Activated CD4-positive, alpha-beta T cell treated with anti-CD3 and anti-CD28 coated beads for 4 hours (primary cell): ENCODE measurements around the gene FOXP4.
A peak's percentile ranks its signal among the peaks of the same experiment; 100 is the strongest.

Experiments used
- DNase-seq, 2 donors: peaks; one replicate each; pipeline ENCODE4 v3.0.0-alpha.2; 2020

The FOXP4 gene

DNA sequence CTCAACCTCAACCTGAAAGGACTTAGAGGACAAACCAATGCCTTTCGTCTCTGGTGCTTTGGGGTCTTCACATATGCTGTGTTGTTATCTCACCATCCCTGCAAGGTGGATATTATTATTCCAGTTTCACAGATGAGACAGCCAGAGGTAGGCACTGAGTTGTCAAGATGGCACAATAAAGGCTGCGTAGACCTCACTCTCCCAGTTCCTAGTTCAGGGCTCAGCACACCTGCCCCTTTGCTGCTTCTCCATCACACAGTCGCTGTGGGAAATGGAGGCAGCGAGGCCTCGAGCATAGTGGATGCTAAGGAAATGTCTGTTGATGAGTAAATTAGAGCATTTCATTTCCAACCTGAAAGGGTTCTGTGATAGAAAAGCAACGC is 22.0 kb downstream of the FOXP4 start:
- no peak for DNase-seq

DNA sequence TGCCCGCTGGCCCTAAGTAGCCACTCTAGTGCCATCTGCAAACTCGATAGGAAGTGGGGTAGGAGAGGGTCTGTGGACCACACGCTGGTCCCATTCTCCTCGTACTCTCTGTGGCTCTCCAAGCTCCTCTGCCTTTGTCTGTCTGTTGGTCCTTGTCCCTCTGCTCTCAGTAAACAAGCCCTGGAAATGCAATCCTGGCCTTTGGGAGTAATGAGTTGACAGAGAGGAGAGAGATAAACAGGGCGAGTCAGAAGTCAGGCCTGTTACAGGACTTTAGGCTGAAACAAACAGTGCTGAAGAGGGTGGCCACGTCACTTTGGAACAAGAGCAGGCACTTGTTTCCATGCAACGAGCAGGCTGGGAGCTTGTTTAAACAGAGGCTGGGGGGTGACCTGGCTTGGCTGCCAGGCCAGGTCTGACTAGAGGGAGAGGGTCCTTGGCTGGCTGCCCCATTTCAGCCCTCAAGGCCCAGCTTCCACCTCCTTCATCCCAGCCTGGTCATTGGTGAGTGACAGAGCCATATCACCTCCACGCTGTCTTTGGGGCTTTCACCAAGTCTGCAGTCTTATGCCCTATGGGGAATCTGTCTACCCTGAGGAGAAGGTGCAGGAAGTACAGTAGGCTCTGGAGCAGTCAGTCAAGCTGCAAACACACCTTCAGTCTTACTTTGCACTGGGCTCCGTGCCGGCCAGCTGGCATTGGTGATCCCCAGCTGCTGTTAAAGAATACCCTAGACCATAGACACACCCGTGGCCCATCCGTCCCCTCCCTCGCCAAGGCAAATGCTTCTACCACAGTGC is 22.6 kb downstream of the FOXP4 start:
- no peak for DNase-seq

DNA sequence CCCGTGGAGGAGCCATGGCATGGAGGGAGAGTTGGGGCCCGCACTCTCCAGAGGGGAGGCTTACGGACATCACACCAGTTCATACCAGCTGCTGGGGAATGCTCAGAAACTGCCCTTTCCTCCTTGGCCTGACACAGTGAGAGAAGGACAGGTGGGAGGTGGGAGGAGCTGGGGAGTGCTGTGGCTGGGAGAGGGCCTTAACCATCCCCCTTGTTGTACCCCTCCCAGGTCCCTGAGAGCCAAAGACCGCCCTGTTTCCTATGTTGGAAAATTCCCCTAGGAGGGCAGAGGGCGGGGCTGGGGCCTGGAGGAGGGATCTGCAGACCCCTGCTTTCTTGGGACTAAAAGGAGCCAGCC is 24.1 kb downstream of the FOXP4 start:
- no peak for DNase-seq

DNA sequence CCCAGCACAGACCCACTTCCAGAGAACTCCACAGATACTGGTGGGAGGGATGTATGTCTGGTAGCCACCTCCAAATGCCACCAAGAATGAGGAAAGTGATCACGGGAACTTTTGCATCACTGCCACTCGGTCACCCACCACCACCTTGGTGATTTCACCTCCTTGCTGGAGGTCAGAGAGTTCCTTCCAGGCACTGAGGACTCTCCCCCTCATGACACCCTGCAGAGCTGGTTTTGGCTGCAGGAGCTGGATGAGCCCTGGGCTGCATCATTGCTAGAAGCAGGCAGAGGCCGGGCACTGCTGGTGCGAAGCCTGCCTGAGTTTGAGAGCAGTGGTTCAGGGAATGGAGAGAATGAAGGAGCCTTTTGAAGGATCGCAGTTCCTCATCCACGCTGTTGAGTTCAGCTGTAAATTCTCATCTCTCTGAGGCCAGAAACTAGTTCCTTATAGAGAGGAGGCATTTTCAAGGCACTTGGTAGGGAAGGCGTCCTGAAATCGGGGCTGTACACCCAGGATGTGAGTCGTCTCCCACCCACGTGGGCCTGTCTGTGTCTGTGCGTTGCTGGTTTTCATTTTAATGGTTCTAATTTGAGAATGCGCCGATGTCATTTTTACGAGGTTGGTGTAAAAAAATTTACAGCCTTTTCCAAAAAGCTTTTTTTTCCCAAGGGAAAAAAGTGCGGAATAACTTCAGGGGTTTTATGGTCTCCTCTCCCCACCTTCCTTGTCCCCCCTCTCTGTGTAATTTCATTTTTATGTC is 25.0 kb downstream of the FOXP4 start:
- DNase-seq, result peak in 1 of 2 donors; percentile 31

DNA sequence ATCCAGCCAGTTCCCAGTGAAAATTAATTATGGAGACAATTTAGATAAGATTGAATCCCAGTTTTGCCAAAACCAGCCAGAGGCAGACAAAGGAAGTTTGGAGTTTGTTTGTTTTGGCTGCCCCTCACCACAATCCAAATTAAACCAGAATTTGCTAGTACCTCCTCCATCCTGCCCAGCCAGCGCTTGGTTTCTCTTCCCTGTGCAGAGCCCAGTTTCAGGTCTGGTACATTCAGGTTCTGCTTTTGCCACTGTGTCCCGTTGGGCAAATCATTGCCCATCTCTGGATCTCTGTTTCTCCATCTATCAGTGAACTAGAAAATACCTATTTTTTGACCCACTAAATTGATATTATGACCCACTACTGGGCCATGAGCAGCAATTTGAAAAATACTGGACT is 26.4 kb downstream of the FOXP4 start:
- DNase-seq, result no peak

DNA sequence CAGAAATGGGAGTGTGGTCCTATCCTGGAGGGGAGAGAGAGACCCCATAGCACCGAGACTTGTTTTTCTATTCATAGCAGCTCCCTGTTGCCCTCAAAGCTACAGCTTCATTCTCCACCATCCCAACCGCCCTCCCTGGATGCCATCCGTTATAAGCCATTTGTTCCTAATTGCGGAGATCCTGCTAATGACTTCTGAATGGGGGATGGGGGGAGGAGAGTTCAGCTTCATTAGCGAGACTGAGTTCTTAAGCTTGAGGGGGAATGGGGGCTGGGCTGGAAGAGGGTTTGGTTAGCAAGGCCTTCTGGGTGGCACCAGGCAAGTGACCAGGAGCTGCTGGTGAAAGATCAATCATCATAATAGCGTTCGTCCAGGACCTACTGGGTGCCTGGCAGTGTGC is 27.1 kb downstream of the FOXP4 start:
- DNase-seq, result no peak

DNA sequence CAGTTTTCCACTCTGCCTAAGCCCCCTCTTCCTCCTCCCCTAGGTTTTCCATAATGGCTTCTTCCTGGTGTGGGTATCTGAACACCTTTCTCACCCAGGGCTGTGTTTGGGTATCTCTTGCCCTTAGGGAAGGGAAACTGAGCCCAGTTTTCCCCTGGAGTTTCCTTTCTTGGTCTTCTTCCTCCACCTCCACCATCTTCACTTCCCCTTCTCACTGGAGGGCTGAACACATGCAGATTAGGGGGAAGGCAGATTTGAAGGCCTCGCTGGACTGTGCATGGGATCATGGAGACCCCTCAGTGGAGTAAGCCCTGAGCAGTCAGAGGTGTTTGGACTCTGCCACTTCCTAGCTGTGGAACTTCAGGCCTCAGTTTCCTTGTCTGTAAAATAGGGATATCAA is 27.8 kb downstream of the FOXP4 start:
- DNase-seq, result no peak

DNA sequence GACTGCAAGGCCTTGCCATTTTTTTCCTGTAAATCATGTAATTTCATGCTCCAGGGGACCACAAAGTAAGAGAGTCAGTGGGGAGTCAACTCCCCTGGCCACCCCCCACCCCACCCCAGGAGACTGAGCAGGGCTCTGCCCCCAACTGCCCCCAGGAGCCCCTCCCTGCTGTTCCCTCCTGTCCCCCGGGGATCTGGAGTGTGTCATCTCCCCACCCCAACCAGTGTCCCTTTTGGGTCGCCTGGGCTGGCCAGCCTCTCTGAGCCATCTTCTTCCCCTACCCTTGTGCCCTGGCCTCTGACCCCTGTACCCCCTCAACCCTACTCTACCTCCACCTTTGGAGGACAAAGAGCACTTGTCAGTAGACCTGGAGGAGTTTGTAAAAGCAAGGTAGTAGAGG is 29.4 kb downstream of the FOXP4 start:
- no peak for DNase-seq

DNA sequence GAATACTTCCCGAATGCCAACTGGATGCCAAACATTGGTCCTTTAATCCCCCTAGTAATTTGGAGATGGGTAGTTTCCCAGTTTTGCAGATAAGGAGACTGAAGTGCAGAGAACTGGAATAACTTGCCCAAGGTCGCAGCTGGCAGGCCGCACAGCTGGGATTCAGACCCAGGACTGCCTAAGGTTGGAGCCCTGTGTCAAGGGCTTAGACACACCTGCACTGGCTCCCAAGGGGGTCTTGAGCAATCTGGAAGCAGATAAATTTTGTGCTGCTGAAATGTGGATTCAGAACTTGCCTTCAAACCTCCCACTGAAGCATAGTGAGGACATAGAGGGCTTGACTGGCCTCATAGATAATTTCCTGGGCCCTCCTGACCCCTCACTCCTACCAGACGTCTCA is 30.5 kb downstream of the FOXP4 start:
- DNase-seq, result no peak

DNA sequence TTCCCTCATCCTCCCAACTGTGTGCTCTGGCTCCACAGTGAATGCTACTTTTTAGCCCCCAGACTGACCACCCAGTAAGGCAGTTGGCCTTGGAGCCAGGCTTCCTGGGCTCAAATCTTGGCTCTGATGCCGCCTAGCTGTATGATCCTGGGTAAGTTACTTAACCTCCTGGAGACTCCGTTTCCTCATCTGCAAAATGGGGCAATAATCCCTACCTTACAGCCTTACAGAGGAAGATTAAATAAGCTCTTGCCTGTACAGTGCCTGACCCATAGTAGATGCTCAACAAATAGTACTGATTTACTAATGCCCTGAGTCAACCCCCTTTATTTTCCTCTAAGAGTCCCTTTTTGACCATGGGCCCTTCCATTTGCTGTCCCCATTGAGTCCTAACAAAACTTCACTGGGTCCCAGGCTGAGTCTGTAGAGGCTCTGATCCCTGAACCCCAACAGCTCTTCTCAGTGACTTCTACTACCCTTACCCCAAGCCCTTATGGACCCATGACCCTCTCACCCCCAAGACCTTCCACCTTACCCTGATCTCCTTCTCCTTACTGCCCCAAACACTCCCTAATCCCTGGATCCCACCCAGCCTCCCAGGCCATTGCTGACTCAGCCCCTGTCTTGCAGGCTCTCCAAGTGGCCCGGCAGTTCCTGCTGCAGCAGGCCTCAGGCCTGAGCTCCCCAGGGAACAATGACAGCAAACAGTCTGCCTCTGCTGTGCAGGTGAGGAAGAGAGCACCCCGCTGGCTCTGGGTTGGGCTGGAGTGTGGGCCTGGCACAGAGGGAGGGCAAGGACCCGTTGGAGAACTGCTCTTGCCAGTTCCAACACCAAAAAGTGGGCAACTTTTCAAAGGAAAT is 31.4 kb downstream of the FOXP4 start:
- DNase-seq, result no peak

DNA sequence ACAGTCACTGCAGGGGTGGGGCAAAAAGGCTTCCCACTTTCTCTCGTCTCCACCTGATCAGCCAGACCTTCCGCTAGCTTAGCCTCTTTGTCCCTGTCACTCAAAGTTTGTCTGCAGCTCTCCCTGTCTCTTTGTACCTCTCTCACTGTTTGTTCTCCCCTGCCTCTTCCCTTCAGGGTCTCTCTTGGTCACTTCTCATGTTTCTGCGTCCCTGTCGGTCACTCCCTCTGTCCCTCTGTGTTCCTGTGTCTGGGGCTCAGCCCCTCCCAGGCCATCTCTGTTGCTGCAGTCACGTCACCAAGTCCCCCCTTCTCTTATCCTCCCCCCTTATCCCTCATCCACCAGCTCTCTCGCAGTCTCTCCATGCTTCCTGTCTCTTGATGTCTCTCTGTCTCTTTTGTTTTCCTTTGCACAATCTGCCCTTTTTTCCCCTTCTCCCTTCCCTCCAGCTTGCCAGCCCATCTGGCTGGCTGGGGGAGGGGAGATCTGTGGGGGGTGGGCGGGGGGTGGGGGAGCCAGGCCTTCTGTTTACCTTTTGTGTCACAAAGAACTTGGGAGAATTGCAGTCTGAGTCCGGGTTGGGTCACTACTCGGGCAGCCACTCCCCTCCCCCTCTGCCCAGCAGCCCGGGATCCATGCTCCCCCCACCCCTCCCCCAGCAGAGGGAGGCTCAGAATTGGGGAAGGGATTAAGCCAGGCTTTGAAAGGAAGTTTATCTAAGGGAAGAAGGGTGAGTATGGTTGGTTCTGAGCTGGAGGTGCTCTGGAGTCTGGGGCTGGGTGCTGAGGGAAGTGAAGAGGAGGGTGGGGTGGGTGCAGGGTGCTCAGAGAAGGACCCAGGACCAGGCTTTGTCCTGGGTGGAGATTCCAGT is 32.3 kb downstream of the FOXP4 start:
- DNase-seq, result no peak

DNA sequence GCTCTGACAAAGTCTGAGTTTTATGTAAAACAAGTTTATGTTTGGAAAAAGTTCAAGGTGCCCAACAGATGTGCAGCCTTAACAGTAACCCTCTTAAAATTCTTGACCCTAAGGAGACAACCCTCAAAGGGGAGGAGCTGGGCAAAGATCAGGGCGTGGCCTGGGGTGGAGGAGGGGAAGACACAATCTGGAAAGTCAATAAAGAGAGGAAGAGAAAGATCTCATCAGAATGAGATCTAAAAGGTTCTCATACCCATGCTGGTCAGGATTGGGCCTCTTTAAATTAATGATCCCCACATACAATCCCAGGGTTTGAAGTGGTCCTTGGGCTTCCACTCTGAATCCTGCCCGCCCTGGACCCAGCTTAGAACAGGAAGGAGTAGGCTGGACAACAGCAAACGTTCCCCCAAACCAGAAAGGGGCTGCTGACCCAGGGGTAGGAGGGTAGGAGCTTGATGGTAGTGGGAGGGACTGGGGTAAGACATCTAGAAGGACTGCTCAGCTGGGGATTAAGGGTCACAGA is 33.0 kb downstream of the FOXP4 start:
- no peak for DNase-seq

DNA sequence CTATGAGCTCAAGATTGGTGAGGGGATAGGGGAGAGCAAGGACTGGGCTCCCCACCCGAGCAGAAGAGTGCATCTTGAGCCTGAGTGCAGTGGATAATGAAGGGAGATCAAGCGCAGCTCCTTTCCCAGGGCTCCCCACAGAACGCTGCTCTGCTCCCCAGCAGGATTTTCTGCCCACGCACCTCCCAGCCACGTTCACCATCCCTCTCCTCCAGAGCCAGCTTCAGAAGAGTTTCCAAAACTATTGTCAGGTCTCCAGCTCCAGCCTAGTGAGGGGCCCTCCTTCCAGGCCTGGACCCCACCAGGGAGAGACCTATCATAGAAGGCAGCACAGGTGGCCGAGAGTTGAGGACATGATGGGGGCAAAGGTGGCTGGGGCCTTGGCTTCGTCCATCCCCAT is 34.5 kb downstream of the FOXP4 start:
- no peak for DNase-seq

DNA sequence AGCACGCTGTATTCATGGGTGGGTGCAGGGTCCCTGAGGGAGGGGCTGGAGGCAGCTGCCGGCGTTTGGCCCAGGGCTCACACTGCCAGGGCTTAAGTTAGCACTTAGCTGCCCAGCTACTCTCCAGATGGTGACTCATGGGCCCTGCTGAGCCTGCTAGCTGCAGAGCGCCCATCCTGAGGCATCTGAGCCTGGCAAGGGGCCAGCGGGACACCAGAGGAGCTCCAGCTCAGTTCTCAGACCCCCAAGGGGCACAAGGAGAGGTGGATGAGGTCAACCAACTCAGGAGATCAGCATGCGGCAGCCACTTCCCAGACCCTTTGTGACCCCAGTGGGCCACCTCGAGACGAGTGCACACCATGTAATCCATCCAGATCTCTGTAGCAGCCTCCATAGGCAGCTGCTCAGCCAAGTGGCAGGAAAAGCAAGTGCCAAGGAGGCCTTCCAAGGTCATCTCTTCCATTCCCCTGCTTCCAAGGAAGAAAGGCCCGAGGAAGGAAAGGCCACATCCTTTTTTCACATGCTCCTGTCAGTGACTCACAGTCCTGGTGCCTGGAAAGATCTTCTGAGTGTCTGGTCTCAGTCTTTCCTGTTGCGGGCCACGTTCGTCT is 35.3 kb downstream of the FOXP4 start:
- no peak for DNase-seq

DNA sequence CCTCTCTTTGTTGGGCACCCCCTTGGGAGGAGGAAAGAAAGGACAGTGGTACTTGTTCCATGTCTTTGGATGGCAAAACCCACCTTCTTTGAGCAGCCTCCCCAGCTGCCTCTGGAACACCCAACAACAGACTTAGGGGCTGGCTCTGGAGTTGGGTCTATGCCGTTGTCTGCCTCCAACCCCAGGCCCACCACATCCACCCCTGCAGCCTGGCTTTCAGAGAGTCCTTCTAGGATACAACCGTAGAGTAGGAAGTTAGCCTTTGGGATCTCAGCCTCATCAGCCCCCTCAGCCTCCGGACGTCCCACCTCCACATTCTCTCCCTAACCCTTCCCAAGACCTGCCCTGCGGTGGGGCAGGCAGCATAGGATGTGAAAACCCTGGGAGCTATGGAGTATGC is 36.4 kb downstream of the FOXP4 start:
- no peak for DNase-seq

DNA sequence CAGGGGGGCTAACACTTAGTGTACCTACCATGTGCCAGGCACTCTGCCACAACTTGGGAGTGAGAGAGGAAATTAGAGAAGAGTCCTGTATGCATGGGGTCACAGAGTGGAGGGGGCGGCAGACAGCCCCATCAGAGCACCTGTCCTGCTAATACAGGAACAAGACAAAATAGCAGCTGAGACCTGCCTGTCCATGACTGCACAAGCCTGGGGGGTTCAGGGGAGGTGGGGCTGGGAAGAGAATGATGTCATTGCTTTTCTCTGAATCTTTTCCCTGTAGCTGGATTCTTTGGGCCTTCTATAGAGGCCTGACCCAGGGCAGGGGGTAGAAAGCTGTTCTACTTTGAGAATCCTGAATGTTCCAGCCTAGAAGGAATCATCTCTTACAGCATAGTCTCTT is 37.4 kb downstream of the FOXP4 start:
- no peak for DNase-seq

DNA sequence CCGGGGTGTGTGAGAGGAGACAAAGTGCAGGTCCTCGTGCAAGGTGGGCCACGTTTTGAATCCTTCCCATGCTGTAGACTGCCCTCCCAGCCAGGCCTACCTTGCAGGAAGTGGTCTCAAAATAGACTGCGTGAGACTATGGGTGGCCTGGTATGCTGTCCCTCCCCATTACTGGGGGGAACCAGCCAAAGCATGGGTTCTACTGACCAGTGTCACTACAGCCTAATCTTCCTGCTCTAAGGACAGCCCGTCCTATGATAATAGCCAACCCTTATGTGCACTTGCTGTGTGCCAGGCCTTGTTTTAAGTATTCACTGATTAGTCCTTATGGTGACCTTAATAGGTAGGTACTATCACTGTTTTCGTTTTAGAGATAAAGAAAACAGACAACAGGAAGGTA is 38.0 kb downstream of the FOXP4 start:
- DNase-seq, result no peak

DNA sequence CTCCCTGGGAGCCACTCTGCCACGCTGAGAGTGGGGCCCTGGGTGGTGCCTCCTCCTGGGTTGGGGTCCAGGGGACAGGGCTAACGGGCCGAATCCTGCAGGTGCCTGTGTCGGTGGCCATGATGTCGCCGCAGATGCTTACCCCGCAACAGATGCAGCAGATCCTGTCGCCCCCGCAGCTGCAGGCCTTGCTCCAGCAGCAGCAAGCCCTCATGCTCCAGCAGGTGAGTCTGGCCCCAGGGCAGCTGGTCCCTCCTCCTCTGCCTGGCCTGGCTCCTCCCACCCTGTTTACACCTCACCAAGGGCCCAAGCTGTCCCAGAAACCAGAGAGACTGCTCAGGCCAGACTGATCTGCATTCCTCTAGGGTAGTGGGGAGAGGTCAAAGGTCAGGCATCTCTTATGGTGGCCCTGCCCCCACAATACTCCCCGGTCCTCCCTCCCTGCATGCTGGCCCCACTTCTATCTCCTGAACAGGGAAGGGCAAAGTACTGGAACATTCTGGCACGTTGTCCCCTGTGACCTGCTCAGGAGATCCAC is 38.6 kb downstream of the FOXP4 start:
- no peak for DNase-seq

DNA sequence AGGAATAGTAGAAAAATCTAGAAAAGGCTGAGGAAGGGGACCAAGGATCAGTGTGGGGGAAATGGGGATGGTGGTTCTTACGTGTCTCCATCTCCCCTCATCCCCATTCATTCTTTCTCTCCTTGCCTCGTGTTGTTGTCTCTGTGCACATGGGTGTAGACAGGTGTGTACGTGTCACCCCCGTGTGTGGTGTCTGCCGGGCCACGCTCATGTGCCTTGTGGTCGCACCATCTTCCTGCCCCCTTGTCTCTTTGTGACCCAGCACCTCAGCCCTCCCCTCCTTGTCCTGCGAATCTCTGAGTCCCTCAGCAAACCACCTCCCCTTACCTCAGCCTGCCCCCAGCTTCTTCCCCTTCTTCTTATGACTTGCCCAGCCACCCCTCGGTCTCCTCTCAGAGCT is 39.4 kb downstream of the FOXP4 start:
- DNase-seq, result no peak

DNA sequence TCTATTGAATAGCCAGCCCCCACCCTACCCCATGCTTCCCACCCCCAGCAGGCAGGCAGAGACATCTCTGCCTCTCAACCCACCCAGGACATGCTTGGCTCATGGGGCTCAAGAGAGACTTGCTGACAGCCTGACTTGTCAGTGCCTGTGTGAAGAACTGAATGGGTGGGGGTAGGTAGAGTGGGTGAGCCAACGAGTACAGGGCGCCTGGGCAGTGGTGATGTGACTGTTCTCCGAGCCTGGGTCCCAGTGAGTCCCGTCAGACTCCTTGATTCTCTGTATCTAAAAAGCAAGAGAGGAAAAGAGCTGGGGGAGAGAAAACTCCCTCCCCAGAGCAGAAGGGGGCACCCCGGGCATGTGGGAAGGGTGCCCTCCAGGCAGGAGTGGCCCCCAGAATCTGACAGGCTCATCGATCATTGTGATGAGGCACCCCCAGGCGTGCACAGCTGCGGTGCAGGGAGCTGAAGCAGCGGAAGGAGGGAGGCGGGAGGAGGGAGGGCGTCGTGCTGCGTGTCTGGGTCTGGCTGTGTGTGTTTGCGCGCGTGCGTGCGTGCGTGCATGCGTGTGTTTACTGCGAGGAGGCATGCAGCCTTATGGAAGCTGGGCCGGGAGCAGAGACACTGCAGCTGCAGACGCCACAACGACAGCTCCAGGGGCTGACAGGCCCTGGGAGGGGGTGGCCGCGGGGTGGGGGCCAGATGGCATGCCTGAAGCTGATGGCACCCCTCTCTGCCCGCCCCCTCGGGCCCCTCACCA is 40.2 kb downstream of the FOXP4 start:
- DNase-seq, result no peak
